Naive B cell (primary cell): Measurements from ENCODE around the gene DUS1L. TPM values are rescaled to one million over a fixed set of nuclear protein-coding genes. Genes with fewer than 3 reads are reported as not detected.

ENCODE experiments used
- ATAC-seq, 2 donors: fragments of 150-1000 bp; cut with Tn5 transposase; 2 replicates each; pipeline ENCODE4 v1.10.0; 2021; ENCODE audit warnings: low read depth in 2 of 2, mild to moderate bottlenecking in 2 of 2, moderate library complexity in 2 of 2
- DNase-seq: peaks from one replicate; pipeline ENCODE4 v3.0.0; 2022
- H3K27ac Mint-ChIP-seq, 6 donors: one replicate each; pipeline ENCODE4 v1.8.0; 2020 to 2022; ENCODE audit warnings: mild to moderate bottlenecking in 6 of 6, mixed read lengths in 6 of 6, moderate library complexity in 5 of 6, inconsistent platforms in 2 of 6
- H3K27me3 Mint-ChIP-seq, 3 donors: one replicate each; pipeline ENCODE4 v1.8.0; 2021 to 2022; ENCODE audit warnings: mixed read lengths in 3 of 3, mild to moderate bottlenecking in 1 of 3
- H3K36me3 Mint-ChIP-seq, 2 donors: one replicate each; pipeline ENCODE4 v1.8.0; 2020 to 2022; ENCODE audit warnings: mixed read lengths in 2 of 2, inconsistent platforms in 1 of 2, mild to moderate bottlenecking in 1 of 2
- H3K4me1 Mint-ChIP-seq, 3 donors: one replicate each; pipeline ENCODE4 v1.8.0; 2020 to 2022; ENCODE audit warnings: mixed read lengths in 3 of 3, inconsistent platforms in 1 of 3, mild to moderate bottlenecking in 1 of 3, moderate library complexity in 1 of 3
- H3K4me3 Mint-ChIP-seq, 8 donors: one replicate each; pipeline ENCODE4 v1.8.0; 2020 to 2022; ENCODE audit warnings: mild to moderate bottlenecking in 8 of 8, mixed read lengths in 8 of 8, moderate library complexity in 8 of 8, inconsistent platforms in 2 of 8
- H3K9me3 Mint-ChIP-seq, 7 donors: one replicate each; pipeline ENCODE4 v1.8.0; 2020 to 2022; ENCODE audit warnings: mixed read lengths in 7 of 7, mild to moderate bottlenecking in 5 of 7, inconsistent platforms in 2 of 7, moderate library complexity in 1 of 7
- polyA plus RNA-seq, 6 donors: library from polyadenylated mRNA; unstranded; fragments of 300-500 nt; fragmentation: Illumina TruSeq; gene quantifications; one replicate each; pipeline ENCODE4 v1.2.3, GENCODE V29; 2021; ENCODE audit warnings: low read depth in 6 of 6

The DUS1L gene
- polyA plus RNA-seq, 6 donors from 2014 or later, result 52.4 to 86.5 (median 68.2) TPM

- no peak overlapping the region for H3K27ac Mint-ChIP-seq
- no peak for ATAC-seq
- DNase-seq, result no peak
These were observed 54.8 kb downstream of the DUS1L start for GRCh38 chr17:82010575-82011525.

DNA sequence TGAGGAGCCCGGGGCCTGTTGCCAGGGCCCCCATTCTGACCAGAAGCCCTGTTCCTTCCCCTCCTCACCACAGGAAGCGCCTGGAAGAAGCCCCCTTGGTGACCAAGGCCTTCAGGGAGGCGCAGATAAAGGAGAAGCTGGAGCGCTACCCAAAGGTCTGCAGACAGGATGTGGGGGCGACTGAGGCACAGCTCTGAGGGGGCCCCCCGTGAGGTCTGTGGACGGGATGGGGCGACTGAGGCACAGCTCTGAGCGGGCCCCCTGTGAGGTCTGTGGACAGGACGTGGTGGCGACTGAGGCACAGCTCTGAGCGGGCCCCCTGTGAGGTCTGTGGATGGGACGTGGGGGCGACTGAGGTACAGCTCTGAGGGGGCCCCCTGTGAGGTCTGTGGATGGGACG is 56.2 kb downstream of the DUS1L start:
- H3K36me3 Mint-ChIP-seq, result no peaks in the 10 kb centered on the region
- ATAC-seq (no peak), DNase-seq (no peak)
- no peaks in the 10 kb centered on the region for H3K27me3 Mint-ChIP-seq
- H3K4me3 Mint-ChIP-seq, result no peak overlapping the region
- no peaks in the 10 kb centered on the region for H3K4me1 Mint-ChIP-seq
- no peak overlapping the region for H3K27ac Mint-ChIP-seq
- no peaks in the 10 kb centered on the region for H3K9me3 Mint-ChIP-seq

More at GRCh38 chr17:82010575-82011525, 54.8 kb downstream of the DUS1L start:
- Mint-ChIP-seq H3K27me3 (no peaks in the 10 kb centered on the region), H3K4me1 (no peaks in the 10 kb centered on the region), H3K4me3 (no peak overlapping the region), H3K9me3 (no peaks in the 10 kb centered on the region), H3K36me3 (no peaks in the 10 kb centered on the region)

DNA sequence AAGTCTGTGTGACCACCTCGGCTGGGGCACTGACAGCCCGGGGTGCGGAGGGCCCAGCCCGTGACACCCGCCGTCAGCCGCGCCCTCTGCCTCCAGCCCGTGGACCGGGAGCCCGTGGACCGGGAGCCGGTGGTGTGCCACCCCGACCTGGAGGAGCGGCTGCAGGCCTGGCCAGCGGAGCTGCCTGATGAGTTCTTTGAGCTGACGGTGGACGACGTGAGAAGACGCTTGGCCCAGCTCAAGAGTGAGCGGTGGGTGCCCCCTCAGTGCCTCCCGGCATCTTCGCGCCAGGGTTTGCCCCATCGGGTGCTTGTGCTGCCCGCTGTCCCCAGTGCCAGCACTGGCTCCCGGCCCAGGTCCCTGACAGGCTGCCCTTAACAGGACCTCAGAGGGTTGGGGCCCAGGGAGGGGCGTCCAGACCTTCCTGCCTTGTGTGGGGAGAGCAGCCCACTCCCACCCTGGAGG is 56.6 kb downstream of the DUS1L start:
- Mint-ChIP-seq H3K9me3 (no peaks in the 10 kb centered on the region), H3K27ac (no peak overlapping the region), H3K4me1 (no peaks in the 10 kb centered on the region), H3K36me3 (no peaks in the 10 kb centered on the region), H3K27me3 (no peaks in the 10 kb centered on the region), H3K4me3 (no peak overlapping the region)
- DNase-seq, result no peak
- ATAC-seq, result no peak

- DNase-seq (no peak), ATAC-seq (no peak)
- Mint-ChIP-seq H3K4me1 (no peaks in the 10 kb centered on the region), H3K27ac (no peak overlapping the region), H3K9me3 (no peaks in the 10 kb centered on the region), H3K36me3 (no peaks in the 10 kb centered on the region), H3K27me3 (no peaks in the 10 kb centered on the region), H3K4me3 (no peak overlapping the region)
These were observed 57.2 kb downstream of the DUS1L start for GRCh38 chr17:82008258-82008940.

Other genes starting within 250 kb of the DUS1L start
- gene MCRIP1, start 232.5 kb downstream of the DUS1L start, polyA plus RNA-seq, result 100 to 1,000 TPM in 1 of 6 donors, 10 to 100 TPM in 5; 66.2 to 114 (median 77.4) TPM
- under 1 TPM in 2 of 6 donors, not detected in 4; 0.18 to 0.64 TPM for gene PPP1R27, start 230.8 kb downstream of the DUS1L start, polyA plus RNA-seq
- gene P4HB, start 205.3 kb downstream of the DUS1L start, polyA plus RNA-seq, result 100 to 1,000 TPM; 139 to 192 (median 158) TPM
- gene ARHGDIA, start 194.5 kb downstream of the DUS1L start, polyA plus RNA-seq, result 100 to 1,000 TPM in 1 of 6 donors, 10 to 100 TPM in 5; 42.9 to 116 (median 78.3) TPM
- gene ALYREF, start 174.2 kb downstream of the DUS1L start, polyA plus RNA-seq, result 10 to 100 TPM; 25.5 to 53.9 (median 41.7) TPM
- gene ANAPC11, start 174.1 kb downstream of the DUS1L start, polyA plus RNA-seq, result 100 to 1,000 TPM; 208 to 260 (median 218) TPM
- under 1 TPM in 1 of 6 donors, not detected in 5; 0.24 TPM for gene NPB, start 163.6 kb downstream of the DUS1L start, polyA plus RNA-seq
- gene PCYT2, start 154.4 kb downstream of the DUS1L start, polyA plus RNA-seq, result 10 to 100 TPM; 19.0 to 28.4 (median 21.2) TPM
- 10 to 100 TPM; 23.6 to 41.3 (median 30.6) TPM for gene SIRT7, start 147.6 kb downstream of the DUS1L start, polyA plus RNA-seq
- gene MAFG, start 138.1 kb downstream of the DUS1L start, polyA plus RNA-seq, result 1 to 10 TPM; 3.4 to 6.7 (median 4.7) TPM
- 1 to 10 TPM; 1.6 to 4.5 (median 2.2) TPM for gene PYCR1, start 128.5 kb downstream of the DUS1L start, polyA plus RNA-seq
- gene MYADML2, start 118.6 kb downstream of the DUS1L start, polyA plus RNA-seq, result not detected
- not detected for gene NOTUM, start 104.6 kb downstream of the DUS1L start, polyA plus RNA-seq
- 10 to 100 TPM; 20.2 to 31.0 (median 25.0) TPM for gene ASPSCR1, start 88.2 kb downstream of the DUS1L start, polyA plus RNA-seq
- gene CENPX, start 42.9 kb downstream of the DUS1L start, polyA plus RNA-seq, result 10 to 100 TPM; 52.6 to 77.6 (median 58.3) TPM
- gene LRRC45, start 42.5 kb downstream of the DUS1L start, polyA plus RNA-seq, result 1 to 10 TPM; 1.3 to 4.6 (median 2.6) TPM
- not detected for gene RAC3, start 34.1 kb downstream of the DUS1L start, polyA plus RNA-seq
- gene DCXR, start 28.1 kb downstream of the DUS1L start, polyA plus RNA-seq, result 100 to 1,000 TPM in 2 of 6 donors, 10 to 100 TPM in 4; 74.0 to 199 (median 98.1) TPM
- 1 to 10 TPM; 2.6 to 7.6 (median 4.8) TPM for gene RFNG, start 14.0 kb downstream of the DUS1L start, polyA plus RNA-seq
- gene GPS1, start 13.9 kb downstream of the DUS1L start, polyA plus RNA-seq, result 100 to 1,000 TPM; 103 to 138 (median 109) TPM
- under 1 TPM in 5 of 6 donors, not detected in 1; 0.05 to 0.75 (median 0.50) TPM for gene FASN, start 32.4 kb upstream of the DUS1L start, polyA plus RNA-seq
- gene CCDC57, start 147.0 kb upstream of the DUS1L start, polyA plus RNA-seq, result 10 to 100 TPM; 15.9 to 31.8 (median 26.5) TPM
- 1 to 10 TPM; 1.9 to 3.6 (median 1.9) TPM for gene SLC16A3, start 163.2 kb upstream of the DUS1L start, polyA plus RNA-seq
- gene CSNK1D, start 207.9 kb upstream of the DUS1L start, polyA plus RNA-seq, result 10 to 100 TPM; 27.7 to 78.6 (median 63.4) TPM